Left lung (tissue), 10 donors: ENCODE results near the gene THUMPD3. TPM values are rescaled to one million over a fixed set of nuclear protein-coding genes. Genes with fewer than 3 reads are reported as not detected.

Experiments
- ATAC-seq: fragments of 200-7000 bp; cut with Tn5 transposase; one replicate; pipeline ENCODE4 v1.9.1; 2020; ENCODE audit warnings: moderate library complexity
- DNase-seq, 4 donors: peaks; one replicate each; pipeline ENCODE4 v3.0.0-alpha.2; 2013 to 2020
- H3K27ac ChIP-seq, 2 donors: fragments of 200-600 bp; sonication (generic) in 1 of 2; one replicate each; pipeline versions ENCODE4 v1.5.0 to v1.8.0; 2020 to 2021
- H3K27me3 ChIP-seq, 2 donors: fragments of 200-600 bp; sonication (generic) in 1 of 2; one replicate each; pipeline versions ENCODE4 v1.5.0 to v1.8.0; 2020 to 2021
- H3K36me3 ChIP-seq, 2 donors: fragments of 200-600 bp; sonication (generic) in 1 of 2; one replicate each; pipeline versions ENCODE4 v1.5.0 to v1.8.0; 2020 to 2021
- H3K4me1 ChIP-seq, 2 donors: fragments of 200-600 bp; one replicate each; pipeline ENCODE4 v1.8.0; 2021
- H3K4me3 ChIP-seq, 2 donors: fragments of 200-600 bp; sonication (generic) in 1 of 2; one replicate each; pipeline versions ENCODE4 v1.5.0 to v1.8.0; 2020 to 2021; ENCODE audit warnings: mild to moderate bottlenecking in 1 of 2
- H3K9me3 ChIP-seq, 2 donors: fragments of 200-600 bp; sonication (generic) in 1 of 2; one replicate each; pipeline versions ENCODE4 v1.5.0 to v1.8.0; 2020 to 2021
- CTCF ChIP-seq, 2 donors: fragments of 200-600 bp; sonication (generic) in 1 of 2; IDR thresholded peaks; one replicate each; pipeline versions ENCODE4 v1.5.0 to v1.8.0; 2021; ENCODE audit warnings: antibody characterized with exemption in 2 of 2
- intact Hi-C, 2 donors: fragments of 100-400 bp; cut with DNase I; formaldehyde crosslinking; loops; one replicate each; pipeline versions ENCODE4 v1.11.2 to v1.14.2; 2022
- polyA plus RNA-seq, 6 donors: library from polyadenylated mRNA; unstranded; fragments of 120-200 nt; gene quantifications; one replicate each; pipeline ENCODE4 v1.2.1, GENCODE V29; 2013; ENCODE audit not compliant: insufficient read length in 6 of 6
- total RNA-seq, 2 donors: library from RNA; stranded (reverse); fragmentation: NEBNext Ultra II Directional; extraction: Animal tissue kit (Norgen Biotek cat#: 25700); gene quantifications; one replicate each; pipeline ENCODE4 v1.2.1, GENCODE V29; 2021
- donor health status: DM: no; HTN: yes; CAD: no.
- donor health status: DM: no; HTN: no; CAD: no.

The THUMPD3 gene
- total and polyA plus RNA-seq, 8 donors = 32.2 to 65.0 (median 48.1) TPM

GRCh38 chr3:9403463-9403862 is 40.6 kb downstream of the THUMPD3 start:
- H3K4me1 ChIP-seq = peaks cover 54 to 96% of the 10 kb centered on the region in 2 donors
- no peak for TF ChIP-seq CTCF (IDR thresholded peaks at IDR 0.05)
- H3K36me3 ChIP-seq = no peaks in the 10 kb centered on the region
- DNase-seq (no peak), ATAC-seq (no peak)
- intact Hi-C loops = no loop called here
- no peaks in the 10 kb centered on the region for H3K27me3 ChIP-seq
- H3K4me3 ChIP-seq = no peak overlapping the region
- no peaks in the 10 kb centered on the region for H3K9me3 ChIP-seq
- no peak overlapping the region for H3K27ac ChIP-seq

- intact Hi-C loops = no loop called here
- H3K4me1 ChIP-seq = peaks cover 55 to 97% of the 10 kb centered on the region in 2 donors
Observed at GRCh38 chr3:9404680-9405079, 41.8 kb downstream of the THUMPD3 start.

GRCh38 chr3:9405756-9406155 is 42.9 kb downstream of the THUMPD3 start:
- H3K27ac ChIP-seq = no peak overlapping the region
- intact Hi-C loops = no loop called here

More at GRCh38 chr3:9404680-9405079, 41.8 kb downstream of the THUMPD3 start:
- Histone ChIP-seq H3K9me3 (no peaks in the 10 kb centered on the region), H3K36me3 (no peaks in the 10 kb centered on the region), H3K27ac (no peak overlapping the region), H3K4me3 (no peak overlapping the region), H3K27me3 (no peaks in the 10 kb centered on the region)
- DNase-seq (no peak), ATAC-seq (no peak)
- no peak for TF ChIP-seq CTCF (IDR thresholded peaks at IDR 0.05)

GRCh38 chr3:9406856-9407626 is 44.2 kb downstream of the THUMPD3 start:
- no peak overlapping the region for H3K4me3 ChIP-seq
- peaks cover 33 to 96% of the 10 kb centered on the region in 2 donors for H3K4me1 ChIP-seq
- TF ChIP-seq CTCF (IDR thresholded peaks at IDR 0.05) = no peak
- no peaks in the 10 kb centered on the region for H3K9me3 ChIP-seq
- H3K36me3 ChIP-seq = no peaks in the 10 kb centered on the region
- no peak for DNase-seq
- no peak overlapping the region for H3K27ac ChIP-seq
- ATAC-seq = no peak
- no peaks in the 10 kb centered on the region for H3K27me3 ChIP-seq
- intact Hi-C loops = no loop called here

More at GRCh38 chr3:9405756-9406155, 42.9 kb downstream of the THUMPD3 start:
- no peak for DNase-seq
- H3K9me3 ChIP-seq = no peaks in the 10 kb centered on the region
- TF ChIP-seq CTCF (IDR thresholded peaks at IDR 0.05) = no peak
- H3K4me3 ChIP-seq = no peak overlapping the region
- H3K36me3 ChIP-seq = no peaks in the 10 kb centered on the region
- no peaks in the 10 kb centered on the region for H3K27me3 ChIP-seq
- ATAC-seq = no peak
- H3K4me1 ChIP-seq = peaks cover 46 to 97% of the 10 kb centered on the region in 2 donors

- no peak for TF ChIP-seq CTCF (IDR thresholded peaks at IDR 0.05)
- ATAC-seq (no peak), DNase-seq (no peak)
- intact Hi-C loops = no loop called here
- Histone ChIP-seq H3K4me3 (no peak overlapping the region), H3K36me3 (no peaks in the 10 kb centered on the region), H3K4me1 (peaks cover 28 to 96% of the 10 kb centered on the region in 2 donors), H3K27ac (no peak overlapping the region), H3K9me3 (no peaks in the 10 kb centered on the region), H3K27me3 (no peaks in the 10 kb centered on the region)
Observed at GRCh38 chr3:9408061-9408460, 45.2 kb downstream of the THUMPD3 start.
